Mucosa of descending colon (tissue), 3 donors: ENCODE results near the gene EOLA1. TPM values are rescaled to one million over a fixed set of nuclear protein-coding genes. Genes with fewer than 3 reads are reported as not detected.

Source experiments
- ATAC-seq: fragments of 200-7000 bp; cut with Tn5 transposase; one replicate; pipeline ENCODE4 v1.9.1; 2020; ENCODE audit warnings: mild to moderate bottlenecking, moderate library complexity
- DNase-seq, 3 donors: peaks; one replicate each; pipeline ENCODE4 v3.0.0-alpha.2; 2020
- H3K36me3 ChIP-seq: fragments of 200-600 bp; one replicate; pipeline ENCODE4 v1.8.0; 2021; ENCODE audit warnings: low read depth, mild to moderate bottlenecking
- H3K4me1 ChIP-seq: fragments of 200-600 bp; one replicate; pipeline ENCODE4 v1.8.0; 2021; ENCODE audit warnings: low read depth, mild to moderate bottlenecking
- H3K4me3 ChIP-seq: fragments of 200-600 bp; one replicate; pipeline ENCODE4 v1.8.0; 2021; ENCODE audit warnings: mild to moderate bottlenecking
- H3K9me3 ChIP-seq: fragments of 200-600 bp; one replicate; pipeline ENCODE4 v1.8.0; 2021; ENCODE audit warnings: mild to moderate bottlenecking
- CTCF ChIP-seq: fragments of 200-600 bp; IDR thresholded peaks from one replicate; pipeline ENCODE4 v1.8.0; 2022; ENCODE audit warnings: antibody characterized with exemption, mild to moderate bottlenecking
- intact Hi-C, 2 donors: fragments of 100-400 bp; cut with DNase I in 1 of 2; cut with micrococcal nuclease in 1 of 2; formaldehyde crosslinking; loops; one replicate each; pipeline versions ENCODE4 v1.11.0 to v1.11.1; 2022; cut with DNase I, micrococcal nuclease
- total RNA-seq, 3 donors: library from RNA; stranded (reverse); fragmentation: NEBNext Ultra II Directional in 2 of 3; extraction: Animal tissue kit (Norgen Biotek cat#: 25700) in 2 of 3; gene quantifications; one replicate each; pipeline versions ENCODE4 v1.2.1 to v1.2.4, GENCODE V29; 2021 to 2023
- donor health status: DM: no; HTN: no; CAD: no; lungs with moderate emphysema.
- donor health status: DM: no; HTN: no; CAD: no.
- donor health status: DM: no; HTN: yes; CAD: no.

The EOLA1 gene
- total RNA-seq, 3 donors from 2014 or later, result 29.1 to 36.9 (median 34.0) TPM

DNA sequence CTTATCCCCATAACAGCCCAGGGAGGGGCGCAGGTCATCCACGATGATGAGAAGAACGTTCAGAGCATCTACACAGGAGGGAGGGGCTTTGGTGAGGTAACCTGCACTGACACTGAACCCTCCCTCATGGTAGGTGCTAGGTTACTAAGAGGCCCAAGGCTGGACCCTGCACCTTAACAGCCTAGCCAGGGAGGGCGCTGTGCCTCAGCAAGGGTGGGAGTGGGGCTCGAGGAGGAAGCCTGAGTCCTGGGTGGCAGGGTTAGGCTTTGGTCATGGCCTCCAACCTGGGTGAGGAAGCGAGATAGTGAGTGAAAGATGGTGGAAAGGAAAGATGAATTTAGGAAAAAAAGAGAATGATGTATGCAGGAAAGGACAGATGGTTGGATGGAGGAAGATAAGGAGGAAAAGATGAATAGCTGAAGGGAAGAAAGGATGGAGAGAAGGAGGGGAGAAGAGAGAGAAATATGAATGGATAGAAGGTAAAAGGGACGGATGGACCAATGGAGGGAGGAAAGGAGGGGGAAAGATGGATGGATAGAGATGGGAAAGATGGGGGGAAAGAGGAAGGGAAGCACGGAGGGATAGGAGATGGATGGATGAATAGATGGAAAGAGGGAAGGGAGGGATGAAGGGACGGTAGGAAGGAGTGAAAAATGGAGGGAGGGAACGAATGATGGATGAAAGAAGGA is 36.4 kb upstream of the EOLA1 start:
- Histone ChIP-seq H3K4me3 (peak overlapping the region; percentile 26), H3K4me1 (no peaks in the 10 kb centered on the region), H3K9me3 (no peaks in the 10 kb centered on the region), H3K36me3 (no peaks in the 10 kb centered on the region)
- ATAC-seq (peak; percentile 44), DNase-seq (peak in 2 of 3 donors; percentile 42 to 63)
- TF ChIP-seq CTCF, result no peak
- intact Hi-C loops, result no loop called here

DNA sequence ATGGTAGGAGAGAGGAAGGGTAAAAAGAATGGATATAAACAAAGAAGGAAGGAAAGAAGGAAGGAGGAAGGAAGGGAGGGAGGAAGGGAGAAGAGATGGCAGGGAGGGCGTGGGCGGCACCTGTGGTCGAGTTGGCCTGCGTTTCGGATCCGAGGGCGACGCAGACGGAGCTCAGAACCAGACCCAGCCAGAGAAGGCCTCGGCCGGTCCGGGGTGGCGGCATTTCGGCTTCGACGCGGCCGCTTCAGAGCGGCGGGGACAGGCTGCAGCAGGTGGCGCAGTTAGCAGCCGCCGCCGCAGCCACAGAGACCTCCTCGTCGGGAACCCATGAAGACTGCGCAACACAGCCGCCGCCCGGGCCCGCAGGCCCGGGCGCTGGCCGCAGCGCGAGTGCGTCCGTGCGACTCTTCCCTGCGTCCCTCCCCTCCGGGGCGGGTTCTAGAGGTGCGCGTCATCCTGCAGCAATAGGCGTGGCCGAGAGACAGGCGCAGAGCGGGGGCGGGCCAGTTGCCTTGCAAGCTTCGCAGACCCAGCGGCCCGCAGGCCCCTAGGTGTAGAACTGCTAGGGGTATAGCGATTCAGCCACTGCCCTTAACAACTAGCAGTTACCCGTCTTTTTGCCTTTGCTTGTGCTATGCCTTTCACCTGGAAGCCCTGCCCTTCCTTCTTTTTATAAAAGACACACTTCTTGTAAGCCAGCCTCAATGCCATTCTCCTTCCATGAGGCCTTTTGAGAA is 35.7 kb upstream of the EOLA1 start, which contains the start of gene IDS:
Gene IDS (minus strand): TSS at position 392 of the 737 bp plus-strand sequence. CDS start 169 bp downstream, at position 223.
- Histone ChIP-seq H3K9me3 (no peaks in the 10 kb centered on the region), H3K36me3 (no peaks in the 10 kb centered on the region), H3K4me3 (peak within 1 kb of the TSS; percentile 26), H3K4me1 (no peaks in the 10 kb centered on the region)
- peak; percentile 96 for ATAC-seq
- TF ChIP-seq CTCF, result no peak
- DNase-seq, result peak; percentile 92 to 95 (median 92)
- intact Hi-C loops, result no loop called here

DNA sequence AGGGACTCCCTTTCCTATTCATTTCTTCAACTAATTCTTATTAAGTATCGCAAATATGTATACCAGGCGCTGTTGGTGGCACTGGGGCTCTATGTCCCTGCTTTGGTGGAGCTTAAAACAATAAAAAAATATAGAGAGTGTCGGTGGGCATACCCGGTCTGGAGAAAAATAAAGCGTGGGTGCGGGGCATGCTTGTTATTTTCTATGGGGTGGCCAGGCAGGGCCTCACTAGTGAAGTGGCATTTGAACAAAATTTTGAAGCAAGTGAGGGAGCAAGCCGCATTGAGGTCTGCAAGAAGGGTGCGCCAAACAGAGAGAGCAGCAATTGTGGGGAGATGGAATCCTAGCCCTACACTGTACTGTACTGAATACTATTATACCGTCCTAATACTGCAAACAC is 35.1 kb upstream of the EOLA1 start:
- H3K4me3 ChIP-seq, result no peak overlapping the region
- DNase-seq, result no peak
- no peaks in the 10 kb centered on the region for H3K36me3 ChIP-seq
- no peak for ATAC-seq
- no peaks in the 10 kb centered on the region for H3K4me1 ChIP-seq
- intact Hi-C loops, result no loop called here
- TF ChIP-seq CTCF, result no peak
- H3K9me3 ChIP-seq, result no peaks in the 10 kb centered on the region

DNA sequence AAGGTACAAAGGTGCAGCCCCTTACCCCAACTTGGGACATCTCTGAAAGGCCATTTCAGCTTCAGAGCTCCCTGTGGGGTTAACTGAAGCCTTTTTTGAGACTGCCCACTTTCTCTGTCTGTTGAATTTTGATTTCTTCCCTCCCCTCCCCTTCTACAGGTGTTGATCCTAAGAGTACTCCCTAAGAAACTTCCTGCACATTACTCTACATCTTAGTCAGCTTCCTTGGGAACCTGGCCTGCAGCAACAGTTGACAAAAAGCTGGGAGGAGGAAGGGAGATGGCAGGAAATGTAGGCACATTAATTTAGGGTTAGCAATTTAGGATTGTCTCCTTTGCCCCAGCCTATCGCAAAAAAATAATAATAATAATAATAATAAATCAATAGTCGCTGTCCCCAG is 34.5 kb upstream of the EOLA1 start:
- Histone ChIP-seq H3K4me1 (no peaks in the 10 kb centered on the region), H3K9me3 (no peaks in the 10 kb centered on the region), H3K4me3 (no peak overlapping the region), H3K36me3 (no peaks in the 10 kb centered on the region)
- DNase-seq (no peak), ATAC-seq (no peak)
- intact Hi-C loops, result no loop called here
- no peak for TF ChIP-seq CTCF

- DNase-seq, result no peak
- no peak for TF ChIP-seq CTCF
Measured at GRCh38 chrX:149508467-149508866, 32.3 kb upstream of the EOLA1 start.

More at GRCh38 chrX:149508467-149508866, 32.3 kb upstream of the EOLA1 start:
- Histone ChIP-seq H3K4me1 (no peaks in the 10 kb centered on the region), H3K9me3 (no peaks in the 10 kb centered on the region), H3K36me3 (no peaks in the 10 kb centered on the region), H3K4me3 (no peak overlapping the region)
- intact Hi-C loops, result no loop called here
- ATAC-seq, result no peak
